ENCODE data around the gene GSG1L.

- no peak for TF ChIP-seq POLR2A (IDR thresholded peaks at IDR 0.05; ENCODE audit: low read length)
- TF ChIP-seq GATA1 (IDR thresholded peaks at IDR 0.05; ENCODE audit: low read depth, low read length): no peak
Measured at GRCh38 chr16:27899736-27900135, 163.8 kb downstream of the GSG1L start.

Data from erythroblast (primary cell).